ENCODE data around the gene CAP2. TPM values are rescaled to one million over a fixed set of nuclear protein-coding genes. Genes with fewer than 3 reads are reported as not detected.

The CAP2 gene
- total RNA-seq: 100 to 1,000 TPM; 208 to 439 (median 295) TPM

DNA sequence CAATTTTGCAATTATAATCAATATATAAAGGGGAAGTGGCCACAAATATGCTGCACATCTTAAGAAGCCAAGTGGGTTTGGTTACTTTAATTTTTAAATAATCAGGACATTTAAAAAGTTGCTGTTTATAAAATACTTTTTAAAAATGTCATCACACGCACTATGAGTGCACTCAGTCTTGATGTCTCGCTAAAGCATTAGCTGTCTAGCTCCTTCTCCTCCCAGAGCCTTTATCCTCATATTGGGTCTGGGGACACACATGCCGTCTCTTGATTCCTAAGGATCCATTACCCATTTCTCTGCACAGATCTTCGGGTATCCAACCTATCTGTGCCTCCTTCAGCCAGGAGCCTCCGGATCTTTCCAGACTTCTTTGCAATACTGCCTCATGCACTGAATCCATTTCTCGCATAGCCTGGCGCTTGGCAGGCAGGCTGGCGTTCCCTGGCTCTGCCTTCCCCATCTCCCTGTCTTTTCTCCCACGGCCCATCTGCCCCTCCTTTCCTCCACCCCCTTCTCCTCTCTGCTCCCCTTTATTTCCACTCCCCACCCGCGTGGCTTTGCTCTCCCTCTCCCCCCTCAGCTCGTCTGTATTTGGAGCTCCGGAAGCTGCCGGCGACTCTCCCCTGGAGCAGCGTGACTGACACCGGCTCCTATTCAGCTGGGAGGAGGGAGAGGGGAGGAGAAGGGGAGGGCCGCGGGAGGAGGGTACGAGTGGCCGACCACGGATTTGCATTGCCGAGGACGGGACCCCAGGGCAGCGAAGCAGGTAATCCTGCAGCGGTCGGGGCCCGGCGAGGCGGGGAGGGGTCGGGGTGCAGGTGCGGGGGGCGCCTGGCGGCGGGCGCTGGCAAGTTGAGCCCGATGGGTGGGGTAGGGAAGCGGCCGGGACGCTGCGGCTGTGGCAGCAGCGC lies at the start of gene CAP2:
TSS of gene CAP2 (plus strand) at position 618 of the 914 bp plus-strand sequence. CDS start 27,961 bp downstream, outside the sequence.
- TF ChIP-seq POLR2A (IDR thresholded peaks at IDR 0.05) (peak; percentile 90), CTCF (IDR thresholded peaks at IDR 0.05 in 4 of 5, conservative IDR thresholded peaks at IDR 0.05 in 1 of 5) (no peak)
- no peaks in the 10 kb centered on the region for H3K9me3 ChIP-seq
- intact Hi-C loops (cut with DNase I; ENCODE audit: low total_unique reads) (loop anchor here (5.0 kb wide), 3 partner anchors 79 to 226 kb away; no protein-coding TSS in a partner anchor), in situ Hi-C loops (cut with MboI; ENCODE audit: low sequenced_read_pairs in 4 of 4) (loop anchor here in 1 of 4 donors (10.0 kb wide), 1 partner anchor 92 kb away; no protein-coding TSS in a partner anchor)
- H3K4me1 ChIP-seq: peaks cover 11 to 39% of the 10 kb centered on the region in 2 donors
- no peaks in the 10 kb centered on the region for H3K36me3 ChIP-seq
- H3K4me3 ChIP-seq: peak within 1 kb of the TSS; percentile 80 to 86 (median 80)
- ATAC-seq (peak; percentile 84 to 85), DNase-seq (peak; percentile 72 to 87)
- peak within 1 kb of the TSS; percentile 96 to 97 (median 96) for H3K27ac ChIP-seq
- no peaks in the 10 kb centered on the region for H3K27me3 ChIP-seq

DNA sequence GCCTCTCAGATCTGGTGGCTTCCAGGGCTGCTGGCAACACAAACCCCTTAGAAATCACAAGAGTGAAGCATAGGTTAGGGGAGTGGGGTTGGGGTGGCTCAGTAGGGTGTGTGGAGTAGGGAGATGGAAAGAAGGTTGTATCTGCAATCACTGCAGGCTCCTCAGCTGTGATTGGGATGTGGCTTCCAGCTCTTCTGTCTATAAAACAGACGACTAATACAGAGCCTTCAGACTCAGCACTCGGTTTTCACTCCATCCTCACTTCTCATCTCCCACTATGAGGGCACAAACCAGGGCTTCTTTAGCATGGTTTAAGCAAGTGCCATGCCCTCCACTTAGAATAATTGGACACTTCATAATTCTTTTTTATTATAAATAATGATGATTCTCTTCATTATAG lies 46.4 kb upstream of the CAP2 start:
- ATAC-seq: no peak
- DNase-seq: no peak
- intact Hi-C loops (cut with DNase I; ENCODE audit: low total_unique reads) (no loop called here), in situ Hi-C loops (cut with MboI; ENCODE audit: low sequenced_read_pairs in 4 of 4) (no loop called here)
- Histone ChIP-seq H3K9me3 (no peaks in the 10 kb centered on the region), H3K4me3 (no peak overlapping the region), H3K27me3 (no peaks in the 10 kb centered on the region), H3K36me3 (no peaks in the 10 kb centered on the region), H3K27ac (no peak overlapping the region), H3K4me1 (no peaks in the 10 kb centered on the region)
- TF ChIP-seq CTCF (IDR thresholded peaks at IDR 0.05 in 4 of 5, conservative IDR thresholded peaks at IDR 0.05 in 1 of 5): no peak
- no peak for TF ChIP-seq POLR2A (IDR thresholded peaks at IDR 0.05)

- intact Hi-C loops (cut with DNase I; ENCODE audit: low total_unique reads) (no loop called here), in situ Hi-C loops (cut with MboI; ENCODE audit: low sequenced_read_pairs in 4 of 4) (no loop called here)
- no peaks in the 10 kb centered on the region for H3K27me3 ChIP-seq
- H3K36me3 ChIP-seq: no peaks in the 10 kb centered on the region
- ATAC-seq (no peak), DNase-seq (no peak)
- no peak for TF ChIP-seq CTCF (IDR thresholded peaks at IDR 0.05 in 4 of 5, conservative IDR thresholded peaks at IDR 0.05 in 1 of 5)
- H3K9me3 ChIP-seq: no peaks in the 10 kb centered on the region
- no peak overlapping the region for H3K27ac ChIP-seq
- H3K4me1 ChIP-seq: no peaks in the 10 kb centered on the region
- H3K4me3 ChIP-seq: no peak overlapping the region
Measured at GRCh38 chr6:17349427-17349826, 44.0 kb upstream of the CAP2 start.

DNA sequence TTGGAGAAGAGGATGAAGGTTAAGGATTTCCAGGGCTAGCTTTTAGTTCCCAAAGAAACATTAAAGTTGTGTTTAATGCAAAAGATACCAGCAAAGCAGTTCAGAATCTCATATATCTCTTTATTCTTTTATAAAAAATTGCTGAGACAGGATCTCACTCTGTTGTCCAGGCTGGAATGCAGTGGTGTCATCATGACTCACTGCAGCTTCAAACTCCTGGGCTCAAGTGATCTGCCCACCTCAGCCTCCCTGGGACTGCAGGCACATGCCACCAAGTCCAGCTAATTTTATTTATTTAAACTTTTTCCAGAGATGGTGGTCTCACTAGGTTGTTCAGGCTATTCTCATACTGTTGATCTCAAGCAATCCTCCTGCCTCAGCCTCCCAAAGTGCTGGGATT lies 41.1 kb upstream of the CAP2 start:
- H3K4me1 ChIP-seq: peaks cover 0 to 9% of the 10 kb centered on the region in 2 donors
- no peaks in the 10 kb centered on the region for H3K9me3 ChIP-seq
- no peak for TF ChIP-seq CTCF (IDR thresholded peaks at IDR 0.05 in 4 of 5, conservative IDR thresholded peaks at IDR 0.05 in 1 of 5)
- no peak for TF ChIP-seq POLR2A (IDR thresholded peaks at IDR 0.05)
- intact Hi-C loops (cut with DNase I; ENCODE audit: low total_unique reads) (no loop called here), in situ Hi-C loops (cut with MboI; ENCODE audit: low sequenced_read_pairs in 4 of 4) (loop anchor here in 2 of 4 donors (25.0 kb wide), 1 partner anchor 190 kb away; no protein-coding TSS in a partner anchor)
- no peaks in the 10 kb centered on the region for H3K36me3 ChIP-seq
- no peaks in the 10 kb centered on the region for H3K27me3 ChIP-seq
- H3K4me3 ChIP-seq: no peak overlapping the region
- no peak for ATAC-seq
- H3K27ac ChIP-seq: no peak overlapping the region
- DNase-seq: no peak

Measured in gastrocnemius medialis (tissue), 4 donors.